Fibroblast of skin of back (primary cell): ENCODE results near the gene ANO10.
"Not testable (repeated sequence)": the region's sequence is repeated elsewhere in the genome, so short reads cannot be mapped to it uniquely, and the experiment has no call there.

Source experiments
- DNase-seq: peaks from one replicate; pipeline ENCODE4 v3.0.0-alpha.2; 2013

ANO10 gene

DNA sequence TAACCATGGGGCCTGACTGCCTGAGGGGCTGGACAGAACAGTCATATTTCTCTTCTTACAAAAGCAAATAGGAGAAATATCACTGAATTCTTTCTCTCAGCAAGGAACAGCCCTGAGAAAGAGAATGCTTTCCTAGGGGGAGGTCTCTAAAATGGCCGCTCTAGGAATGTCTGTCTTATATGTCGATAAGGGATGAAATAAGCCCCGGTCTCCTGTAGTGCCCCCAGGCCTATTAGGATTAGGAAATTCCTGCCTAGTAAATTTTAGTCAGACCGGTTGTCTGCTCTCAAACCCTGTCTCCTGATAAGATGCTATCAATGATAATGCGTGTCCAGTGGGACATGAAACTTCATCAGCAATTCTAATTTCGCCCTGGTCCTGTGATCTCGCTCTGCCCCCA, 103.3 kb downstream of the ANO10 start:
- not testable (repeated sequence) for DNase-seq

- DNase-seq, result no peak
Observed at GRCh38 chr3:43515970-43516635, 105.7 kb downstream of the ANO10 start.

DNA sequence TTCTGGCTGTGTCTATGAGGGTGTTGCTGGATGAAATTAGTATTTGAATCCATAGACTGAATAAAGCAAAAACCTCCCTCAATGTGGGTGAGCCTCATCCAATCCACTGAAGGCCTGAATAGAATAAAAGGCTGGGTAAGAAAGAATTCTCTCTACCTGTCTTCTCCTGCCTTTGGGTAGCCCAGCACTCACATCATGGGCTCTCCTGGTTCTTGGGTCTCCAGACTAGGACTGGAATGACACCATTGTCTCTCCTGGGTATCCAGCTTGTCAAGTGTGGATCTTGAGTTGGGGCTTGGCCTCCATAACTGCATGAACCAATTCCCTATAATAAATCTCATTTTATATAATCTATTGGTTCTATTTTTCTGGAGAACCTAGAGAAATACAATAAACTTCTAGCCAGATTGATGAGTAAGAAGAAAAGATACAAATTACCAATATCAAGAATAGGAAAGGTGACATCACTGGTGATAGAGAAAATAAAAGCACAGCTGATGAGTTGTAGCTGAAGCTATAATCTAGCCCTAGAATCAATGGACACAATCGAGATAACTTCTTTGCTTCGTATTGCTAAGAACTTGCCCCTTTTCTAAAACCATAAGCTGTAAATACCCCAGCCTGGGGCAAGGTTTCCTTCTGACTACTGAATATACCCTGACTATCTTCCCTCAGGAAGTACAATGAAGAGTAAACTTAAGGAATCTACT, 106.4 kb downstream of the ANO10 start:
- DNase-seq, result no peak

- DNase-seq, result peak; percentile 17
Observed at GRCh38 chr3:43512754-43513404, 108.9 kb downstream of the ANO10 start.

DNA sequence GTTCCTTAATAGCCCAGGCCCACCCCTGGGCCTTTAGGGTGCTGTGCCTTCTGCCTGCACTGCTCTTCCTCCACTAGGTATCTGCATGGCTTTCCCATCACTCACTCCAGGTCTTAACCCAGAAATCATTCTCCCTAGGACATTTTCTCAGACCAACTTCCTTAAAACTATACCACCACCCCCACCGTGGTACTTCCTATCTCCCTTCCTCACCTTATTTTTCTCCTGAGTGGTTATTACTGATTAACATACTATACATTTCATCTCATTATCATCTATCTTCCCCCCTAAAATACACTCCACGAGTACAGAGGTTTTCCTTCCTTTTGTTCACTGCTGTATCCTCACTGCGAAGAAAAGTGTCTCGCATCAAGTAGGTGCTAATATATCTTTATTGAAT, 115.2 kb downstream of the ANO10 start:
- DNase-seq, result no peak

DNA sequence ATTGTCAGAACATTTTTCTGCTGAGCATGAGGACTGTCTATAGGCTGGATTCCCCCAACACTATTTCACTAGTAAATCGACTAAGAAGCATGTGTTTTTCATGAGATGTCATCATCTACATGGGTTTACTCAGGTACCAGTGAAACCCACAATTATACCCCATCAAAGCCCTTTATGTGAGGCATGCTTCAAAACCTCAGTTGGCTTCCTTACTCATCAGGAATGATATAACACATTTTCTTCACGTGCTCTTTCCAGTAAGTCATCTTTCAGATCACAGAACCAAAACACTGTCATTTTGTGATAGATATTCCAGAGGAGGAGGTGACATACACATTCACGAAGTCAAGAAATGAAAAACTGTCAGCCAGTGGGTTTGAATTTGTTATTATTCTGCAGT, 116.5 kb downstream of the ANO10 start:
- peak; percentile 44 for DNase-seq

GRCh38 chr3:43503067-43503728, 118.6 kb downstream of the ANO10 start:
- DNase-seq, result peak; percentile 32

DNA sequence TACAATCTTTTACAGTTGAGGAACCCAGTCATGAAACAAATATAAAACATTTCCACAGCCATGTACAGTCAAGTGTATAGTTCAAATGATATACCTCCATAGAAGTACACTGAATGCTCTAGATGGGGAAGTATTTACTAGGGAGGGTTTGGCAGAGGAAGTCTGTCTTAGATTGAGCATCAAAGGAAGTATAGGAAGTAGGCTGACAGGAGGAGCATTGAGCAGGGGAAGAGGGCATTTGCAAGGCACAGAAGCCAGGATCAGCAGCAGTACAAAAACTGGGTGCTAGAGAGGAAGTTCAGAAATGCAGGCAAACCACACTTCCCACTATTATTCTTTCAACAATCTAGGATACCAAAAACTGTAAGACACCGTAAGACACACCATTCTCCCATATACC, 122.6 kb downstream of the ANO10 start:
- DNase-seq, result no peak

GRCh38 chr3:43497905-43498365, 123.9 kb downstream of the ANO10 start:
- peak; percentile 50 for DNase-seq

GRCh38 chr3:43497422-43497821, 124.4 kb downstream of the ANO10 start:
- no peak for DNase-seq

DNA sequence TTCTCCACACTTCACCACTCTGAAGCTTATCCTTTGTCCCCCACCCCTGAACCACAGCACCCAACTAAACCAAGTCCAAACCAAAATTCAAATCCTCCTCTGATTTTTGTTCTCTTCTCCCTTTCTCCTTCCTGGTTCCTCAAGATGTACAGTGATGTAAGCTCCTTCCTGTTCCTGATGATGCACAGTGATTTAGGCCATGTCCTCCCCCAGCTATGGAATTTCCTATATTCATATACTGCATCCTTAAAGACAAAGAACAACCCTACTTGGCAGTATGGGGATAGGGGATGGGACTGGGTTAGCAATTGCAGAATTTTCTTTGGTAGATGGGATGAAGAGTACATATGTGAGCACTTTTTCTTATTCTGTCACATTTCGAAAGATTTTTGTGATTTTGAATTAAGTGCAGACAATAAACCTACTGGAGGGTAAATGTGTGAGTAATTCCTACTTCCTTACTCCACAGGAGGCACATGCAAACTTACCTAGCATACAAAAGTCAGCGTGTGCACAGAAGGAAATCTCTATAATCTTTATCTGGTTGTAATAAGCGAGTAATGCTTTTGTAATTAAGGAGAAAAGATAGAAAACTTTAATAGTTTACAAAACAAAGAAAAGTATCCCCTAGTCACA, 125.0 kb downstream of the ANO10 start:
- DNase-seq, result peak; percentile 27

- DNase-seq, result not testable (repeated sequence)
Observed at GRCh38 chr3:43492932-43493331, 128.9 kb downstream of the ANO10 start.

- not testable (repeated sequence) for DNase-seq
Observed at GRCh38 chr3:43491807-43492206, 130.0 kb downstream of the ANO10 start.

DNA sequence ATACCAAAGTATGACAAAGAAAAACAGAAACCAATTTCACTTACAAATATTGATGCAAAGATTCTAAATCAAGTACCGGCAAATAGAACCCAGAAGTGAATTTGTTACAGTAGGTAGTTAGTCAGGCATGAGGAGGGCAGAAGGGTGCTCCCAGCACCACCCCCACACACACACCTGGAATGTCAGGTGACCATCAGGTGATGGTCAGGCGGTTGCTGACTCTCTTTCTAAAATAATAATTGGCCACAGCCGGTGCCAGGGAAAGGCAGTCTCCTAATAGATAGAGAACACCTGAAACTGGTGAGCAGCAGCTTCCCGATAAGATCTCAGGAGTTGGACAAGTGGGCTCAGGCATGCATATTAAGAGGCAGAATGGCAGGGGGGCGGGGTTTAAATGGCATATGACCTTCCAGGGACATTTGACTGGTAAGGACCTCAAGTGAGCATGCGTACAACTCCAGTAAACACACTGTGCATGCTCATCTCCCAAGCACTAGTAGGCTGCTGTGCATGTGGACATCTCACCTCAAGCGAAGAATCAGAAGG, 131.1 kb downstream of the ANO10 start:
- no peak for DNase-seq

DNA sequence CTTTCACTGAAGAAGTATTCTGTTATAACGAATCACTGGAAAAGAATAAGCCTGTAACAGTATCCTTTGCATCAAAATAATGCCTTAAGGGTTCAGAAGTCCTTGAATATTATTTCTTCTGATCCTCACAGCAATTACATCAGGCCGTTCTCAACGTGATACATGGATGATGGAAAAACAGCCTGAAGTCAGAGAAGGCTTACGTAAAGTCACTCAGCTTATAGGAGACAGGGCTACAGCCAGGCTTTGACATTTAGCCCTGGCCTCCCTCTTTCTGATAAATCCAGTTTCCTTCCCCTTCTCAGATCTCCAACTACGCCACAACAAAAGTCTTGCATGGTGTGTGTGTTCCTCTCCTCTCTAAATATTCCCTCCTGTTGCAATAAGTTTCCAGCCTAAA, 131.9 kb downstream of the ANO10 start:
- DNase-seq, result no peak

GRCh38 chr3:43485931-43486330, 135.9 kb downstream of the ANO10 start:
- no peak for DNase-seq

DNA sequence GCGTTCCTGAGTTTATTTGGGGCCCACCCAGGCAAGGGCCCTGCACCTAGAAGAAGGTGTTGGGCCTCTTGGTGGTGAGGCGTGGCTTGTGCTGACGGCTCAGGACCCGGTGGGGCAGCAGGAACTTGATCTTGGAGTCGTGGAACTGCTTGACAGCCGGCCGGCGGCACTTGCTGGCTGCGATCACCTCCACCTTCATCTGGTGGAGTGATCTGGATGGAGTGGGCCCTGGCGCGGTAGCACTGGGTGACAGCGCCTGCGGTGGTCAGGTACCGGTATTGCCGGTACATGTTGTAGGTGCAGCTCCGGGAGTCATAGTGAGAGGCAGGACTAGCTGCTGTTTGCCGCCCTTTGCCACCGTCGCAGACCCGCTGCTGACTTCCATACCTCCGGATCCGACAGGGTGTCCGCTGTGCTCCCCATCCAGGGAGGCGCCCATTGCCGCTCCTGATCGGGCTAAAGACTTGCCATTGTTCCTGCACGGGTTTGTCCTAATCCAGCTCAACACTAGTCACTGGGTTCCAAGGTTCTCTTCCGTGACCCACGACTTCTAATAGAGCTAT, 136.8 kb downstream of the ANO10 start:
- no peak for DNase-seq

DNA sequence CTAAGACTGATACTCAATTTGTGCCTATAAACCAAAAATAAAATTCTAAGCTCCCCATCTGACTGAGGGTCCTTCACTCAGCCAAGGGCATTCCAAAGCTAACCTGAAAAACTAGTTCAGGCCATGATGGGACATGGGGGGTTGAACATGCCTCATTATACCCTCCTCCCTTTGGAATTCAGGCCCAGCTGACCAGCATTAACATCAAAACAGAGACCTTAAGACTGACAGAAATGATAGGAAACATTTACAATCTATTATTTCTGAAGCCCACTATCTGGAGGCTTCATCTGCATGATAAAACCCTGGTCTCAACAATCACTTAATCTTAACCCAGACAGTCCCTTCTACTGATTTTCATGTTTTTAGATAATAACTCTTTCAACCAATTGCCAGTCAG, 140.4 kb downstream of the ANO10 start:
- DNase-seq, result no peak

DNA sequence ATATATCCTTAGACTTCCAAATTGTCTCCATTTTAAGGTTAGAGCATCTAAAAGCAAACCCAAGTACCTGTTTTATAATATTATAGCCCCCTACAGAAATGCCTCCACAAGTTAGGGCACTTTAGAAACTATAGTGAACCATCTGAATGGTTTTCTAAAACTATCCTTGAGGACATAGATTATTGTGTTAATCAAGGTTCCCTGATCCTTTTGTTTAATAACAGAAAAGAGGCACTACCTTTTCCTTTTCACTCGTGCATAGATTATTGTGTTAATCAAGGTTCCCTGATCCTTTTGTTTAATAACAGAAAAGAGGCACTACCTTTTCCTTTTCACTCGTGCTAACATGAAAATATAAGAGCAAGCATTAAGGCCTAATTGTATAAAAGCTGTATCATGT, 143.0 kb downstream of the ANO10 start:
- not testable (repeated sequence) for DNase-seq

- no peak for DNase-seq
Observed at GRCh38 chr3:43478118-43478785, 143.6 kb downstream of the ANO10 start.

DNA sequence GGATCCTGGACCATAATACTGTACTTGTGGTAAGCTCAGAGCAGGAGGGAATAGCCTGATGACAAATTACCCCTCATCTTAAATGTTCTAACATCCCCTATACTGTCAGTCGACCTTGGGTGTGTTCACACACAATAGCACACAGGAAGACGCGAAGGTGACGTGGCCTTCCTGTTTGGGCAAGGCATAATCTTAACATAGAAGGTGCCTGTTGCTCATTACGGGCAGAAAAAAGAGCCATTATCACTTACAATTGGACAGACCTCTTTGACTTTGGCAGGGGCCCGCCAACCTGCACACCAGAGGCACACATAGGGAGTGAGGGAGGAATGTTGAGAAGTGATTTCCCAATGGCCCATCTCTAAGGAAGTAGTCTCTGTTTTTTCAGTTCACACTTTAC, 144.2 kb downstream of the ANO10 start:
- no peak for DNase-seq
